Amniotic stem cell (primary cell): ENCODE data around the gene SMARCAL1.
A peak's percentile ranks its signal among the peaks of the same experiment; 100 is the strongest.
"Not testable (repeated sequence)": the region's sequence is repeated elsewhere in the genome, so short reads cannot be mapped to it uniquely, and the experiment has no call there.

Experiments
- DNase-seq: peaks from one replicate; lab custom pipeline; 2025; lab: John Stamatoyannopoulos, UW

SMARCAL1 gene

GRCh38 chr2:216412022-216412999 is at the start of gene SMARCAL1:
Gene SMARCAL1, plus strand, starts transcription at chr2:216412484. Its CDS starts 2,221 bp downstream, at chr2:216414705.
- peak; percentile 96 for DNase-seq

GRCh38 chr2:216362730-216363129 is 49.6 kb upstream of the SMARCAL1 start:
- no peak for DNase-seq

GRCh38 chr2:216363221-216363620 is 49.1 kb upstream of the SMARCAL1 start:
- DNase-seq: no peak

GRCh38 chr2:216365518-216365917 is 46.8 kb upstream of the SMARCAL1 start:
- no peak for DNase-seq

- no peak for DNase-seq
Observed at GRCh38 chr2:216366777-216367471, 45.4 kb upstream of the SMARCAL1 start.

GRCh38 chr2:216369821-216370220 is 42.5 kb upstream of the SMARCAL1 start:
- DNase-seq: no peak

- DNase-seq: no peak
Observed at GRCh38 chr2:216370961-216371712, 41.1 kb upstream of the SMARCAL1 start.

GRCh38 chr2:216371721-216372702 is 40.3 kb upstream of the SMARCAL1 start, which contains the start of gene MARCHF4:
Gene MARCHF4, minus strand, starts transcription at chr2:216372483. Its CDS starts 2,223 bp downstream, at chr2:216370260.
- DNase-seq: peak; percentile 79

GRCh38 chr2:216372761-216373291 is 39.5 kb upstream of the SMARCAL1 start:
- DNase-seq: peak; percentile 70

GRCh38 chr2:216373896-216374295 is 38.4 kb upstream of the SMARCAL1 start:
- DNase-seq: no peak

GRCh38 chr2:216375286-216375685 is 37.0 kb upstream of the SMARCAL1 start:
- DNase-seq: no peak

GRCh38 chr2:216379977-216380376 is 32.3 kb upstream of the SMARCAL1 start:
- no peak for DNase-seq

GRCh38 chr2:216384409-216384808 is 27.9 kb upstream of the SMARCAL1 start:
- not testable (repeated sequence) for DNase-seq

GRCh38 chr2:216385478-216385877 is 26.8 kb upstream of the SMARCAL1 start:
- DNase-seq: no peak

GRCh38 chr2:216387262-216387661 is 25.0 kb upstream of the SMARCAL1 start:
- DNase-seq: no peak

- DNase-seq: no peak
Observed at GRCh38 chr2:216388046-216388884, 24.0 kb upstream of the SMARCAL1 start.

GRCh38 chr2:216389570-216389969 is 22.7 kb upstream of the SMARCAL1 start:
- DNase-seq: no peak

- no peak for DNase-seq
Observed at GRCh38 chr2:216391401-216391800, 20.9 kb upstream of the SMARCAL1 start.

- DNase-seq: no peak
Observed at GRCh38 chr2:216392018-216392562, 20.2 kb upstream of the SMARCAL1 start.
